OCI-M1 (cell line): Measurements from ENCODE around the gene HEATR3.
A peak's percentile ranks its signal among the peaks of the same experiment; 100 is the strongest.

Experiments used
- DNase-seq: peaks from one replicate; lab custom pipeline; 2025; lab: John Stamatoyannopoulos, UW

Gene HEATR3

GRCh38 chr16:50153596-50154419 lies 88.0 kb downstream of the HEATR3 start:
- peak; percentile 45 for DNase-seq

- DNase-seq: no peak
These were observed 88.7 kb downstream of the HEATR3 start for GRCh38 chr16:50154420-50154950.

GRCh38 chr16:50155925-50156324 lies 90.2 kb downstream of the HEATR3 start:
- no peak for DNase-seq
